ENCODE results near the gene ZBTB46.

GRCh38 chr20:63808964-63809674, 21.9 kb downstream of the ZBTB46 start:
- TF ChIP-seq TAF1 (IDR thresholded peaks at IDR 0.05; ENCODE audit: borderline replicate concordance, insufficient read depth, low read length): no peak
- no peak for TF ChIP-seq POLR2AphosphoS5 (IDR thresholded peaks at IDR 0.05; ENCODE audit: low read depth, low read length)
- TF ChIP-seq SIN3A (IDR thresholded peaks at IDR 0.05; ENCODE audit: borderline replicate concordance, insufficient read depth, low read length): no peak
- TF ChIP-seq REST (IDR thresholded peaks at IDR 0.05; ENCODE audit: insufficient read depth in 1 of 2, low read depth in 2 of 2, low read length in 2 of 2): no peak
